HG02943 (cell line): ENCODE results near the gene SETD3.

Experiments used
- ATAC-seq: cut with Tn5 transposase; IDR thresholded peaks from one replicate; pipeline ENCODE4 v1.9.1; 2021; ENCODE audit warnings: mild to moderate bottlenecking, low read depth, moderate library complexity; ENCODE audit not compliant: unreplicated experiment

SETD3 gene

DNA sequence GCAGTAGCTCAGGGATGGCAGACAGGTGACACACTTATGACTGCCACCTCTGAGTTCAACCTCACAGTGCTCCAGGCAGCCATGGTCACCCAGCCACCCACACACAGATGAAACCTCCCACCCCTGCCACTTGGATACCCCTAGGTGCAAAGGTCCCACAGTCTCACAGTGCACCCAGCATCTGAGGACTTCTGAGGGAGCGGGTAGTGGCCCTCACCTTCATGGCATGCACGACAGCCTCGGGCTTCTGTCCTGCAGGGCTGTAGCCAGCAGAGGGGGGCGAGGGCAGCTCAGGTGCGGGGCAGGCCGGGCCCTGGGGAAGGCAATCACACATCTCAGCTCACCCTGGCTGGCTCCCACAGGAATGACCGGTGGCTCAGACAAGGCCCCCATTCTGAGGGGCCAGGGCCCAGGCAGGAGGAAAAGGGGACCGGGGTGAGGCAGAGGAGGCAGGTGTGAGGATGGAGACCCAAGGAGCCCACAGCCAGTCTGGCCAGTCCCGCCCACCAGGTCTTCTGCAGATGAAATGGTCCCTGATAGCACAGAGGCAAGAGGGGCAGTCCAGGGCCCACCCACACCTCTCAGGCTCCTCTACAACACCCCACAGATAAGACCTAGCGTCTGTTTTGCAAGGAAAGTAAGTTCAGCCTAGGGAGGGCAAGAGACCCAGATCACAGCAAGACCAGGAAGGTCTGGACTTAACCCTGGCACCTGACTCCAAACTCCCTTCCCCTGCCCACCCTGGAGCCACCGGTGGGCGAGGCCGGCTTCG lies 36.4 kb upstream of the SETD3 start:
- ATAC-seq, result no peak

DNA sequence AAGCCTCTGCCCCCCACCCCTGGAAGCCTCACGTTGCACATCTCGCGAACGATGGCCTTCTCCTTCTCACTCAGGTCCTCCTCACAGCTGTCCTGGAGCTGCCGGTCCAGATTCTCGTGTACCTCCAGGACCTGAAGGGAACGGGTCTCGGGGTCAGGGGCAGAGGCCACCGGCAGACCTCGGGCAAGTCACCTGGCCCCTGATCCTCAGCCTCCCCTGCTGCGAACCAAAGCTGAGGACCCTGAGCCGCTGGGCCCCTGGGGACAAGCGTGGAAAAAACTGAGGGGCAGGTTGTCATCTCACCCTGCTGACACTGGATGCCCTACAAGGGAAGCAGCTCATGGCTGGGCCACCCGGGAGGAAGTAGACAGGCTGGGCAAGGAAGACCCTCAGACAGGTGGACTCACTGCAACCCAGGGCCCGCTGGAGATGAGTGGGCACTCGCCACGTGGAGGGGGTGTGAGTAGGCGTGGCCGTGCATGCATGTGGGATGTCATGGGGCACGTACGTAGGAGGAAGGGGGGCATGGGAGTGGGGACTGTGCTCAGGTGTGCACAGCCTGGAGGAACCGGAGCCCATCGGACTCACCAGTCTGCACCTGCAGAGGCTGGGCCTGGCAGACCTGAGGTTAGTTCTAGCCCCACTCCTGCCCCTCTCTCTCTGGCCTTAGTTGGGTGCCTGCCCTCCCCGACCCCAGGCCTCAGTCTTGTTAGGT lies 35.7 kb upstream of the SETD3 start:
- ATAC-seq, result no peak

DNA sequence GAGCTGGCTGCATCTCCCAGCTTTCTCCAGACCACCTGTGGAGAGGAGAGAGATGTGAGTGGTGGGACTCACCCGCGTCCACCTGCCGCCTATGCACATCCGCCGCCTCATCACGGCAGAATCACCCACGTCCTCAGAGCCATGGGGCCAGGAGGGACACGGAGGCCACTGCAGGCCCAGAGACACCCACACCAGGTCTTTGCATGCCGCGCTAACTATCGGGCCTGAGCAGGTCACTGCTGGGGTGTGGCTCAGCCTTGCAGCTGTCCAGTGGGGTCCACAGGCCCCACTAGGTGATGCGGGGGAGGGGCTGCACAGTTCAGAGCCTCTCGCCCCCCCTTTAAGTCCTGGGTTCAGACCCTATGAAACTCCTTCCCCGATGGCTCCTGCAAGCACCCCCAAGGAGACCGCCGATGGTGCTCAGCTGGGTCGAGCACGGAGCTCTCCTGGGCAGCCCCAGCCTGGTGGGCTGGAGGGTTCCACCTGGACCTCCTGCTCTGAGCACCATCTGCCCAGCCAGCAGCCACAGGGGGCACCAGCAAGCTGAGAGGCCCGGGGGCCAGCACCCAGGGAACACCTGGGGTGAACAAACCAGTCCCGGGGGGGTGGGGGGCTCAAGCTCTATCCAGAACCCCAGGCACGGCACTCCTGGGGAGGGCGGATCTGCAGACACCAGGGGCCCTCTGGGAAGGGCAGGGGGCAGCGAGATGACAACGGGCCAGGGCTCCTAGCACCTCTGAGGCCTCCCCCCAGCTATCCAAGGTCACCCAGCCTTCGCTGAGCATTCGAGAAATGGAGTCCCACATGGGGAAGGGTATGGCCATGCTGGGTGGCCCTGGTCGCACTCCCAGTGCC lies 34.9 kb upstream of the SETD3 start:
- ATAC-seq, result no peak

DNA sequence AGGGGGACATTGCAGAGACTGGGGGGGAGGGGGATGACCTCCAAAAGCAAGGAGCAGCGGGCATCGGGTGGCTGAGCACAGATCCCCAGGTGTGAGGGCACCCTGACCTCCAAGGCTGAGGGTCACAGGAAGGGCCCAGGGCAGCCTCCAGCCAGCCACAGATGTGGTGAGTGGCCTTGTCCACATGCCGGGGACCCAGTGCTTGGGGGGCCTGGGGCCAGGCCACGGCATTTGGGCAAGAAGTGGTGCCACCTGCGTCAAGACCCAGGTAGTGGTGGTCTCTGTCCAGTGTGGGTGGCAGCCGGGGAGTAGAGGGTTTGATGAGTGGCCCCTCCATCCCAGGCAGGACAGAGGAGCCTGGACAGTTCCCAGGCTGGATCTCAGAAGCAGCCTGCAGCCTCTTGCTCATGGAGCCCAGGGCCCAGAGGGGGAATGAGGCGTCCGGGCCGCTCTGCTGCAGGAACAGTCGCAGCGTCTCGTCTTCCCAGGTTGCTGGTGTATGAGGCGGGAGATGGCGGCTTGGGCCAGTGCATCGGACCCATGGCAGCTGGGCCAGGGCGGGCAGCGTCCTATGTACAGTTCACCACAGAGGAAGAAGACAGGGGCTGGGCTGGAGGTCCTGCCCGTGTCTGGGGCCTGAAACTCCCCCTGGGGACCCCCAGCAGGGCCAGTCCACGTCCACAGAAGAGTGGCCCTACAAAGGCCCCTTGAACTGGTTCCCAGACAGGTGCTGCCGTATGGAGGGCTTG lies 34.1 kb upstream of the SETD3 start:
- no peak for ATAC-seq

DNA sequence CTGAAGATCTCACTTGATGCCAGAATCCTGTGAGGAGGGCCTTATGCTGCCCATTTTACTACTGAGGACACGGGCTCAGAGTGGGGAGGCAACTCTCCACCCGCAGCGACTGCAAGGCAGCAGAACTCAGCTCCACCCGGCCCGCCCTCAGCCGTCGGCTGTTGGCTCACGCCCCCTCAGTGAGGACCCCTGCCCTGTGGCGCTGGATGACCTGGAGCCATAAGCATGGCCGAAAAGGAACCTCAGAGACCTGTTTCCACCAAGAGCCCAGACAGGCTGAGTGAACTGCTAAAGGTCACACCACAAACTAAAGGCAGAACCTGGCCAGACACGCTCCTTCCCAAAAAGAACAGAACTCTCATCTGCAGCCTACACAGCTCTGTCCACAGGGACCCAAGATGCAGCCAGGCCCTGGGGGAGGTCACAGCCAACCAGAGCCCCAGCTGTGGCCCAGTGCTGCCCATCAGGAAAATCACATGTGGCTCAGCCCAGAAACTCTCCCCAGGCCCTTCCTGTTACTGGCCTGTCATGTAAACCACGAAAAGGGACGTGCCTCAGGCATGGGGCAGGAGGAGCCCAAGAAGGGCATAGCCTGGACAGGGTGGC lies 33.4 kb upstream of the SETD3 start:
- no peak for ATAC-seq

DNA sequence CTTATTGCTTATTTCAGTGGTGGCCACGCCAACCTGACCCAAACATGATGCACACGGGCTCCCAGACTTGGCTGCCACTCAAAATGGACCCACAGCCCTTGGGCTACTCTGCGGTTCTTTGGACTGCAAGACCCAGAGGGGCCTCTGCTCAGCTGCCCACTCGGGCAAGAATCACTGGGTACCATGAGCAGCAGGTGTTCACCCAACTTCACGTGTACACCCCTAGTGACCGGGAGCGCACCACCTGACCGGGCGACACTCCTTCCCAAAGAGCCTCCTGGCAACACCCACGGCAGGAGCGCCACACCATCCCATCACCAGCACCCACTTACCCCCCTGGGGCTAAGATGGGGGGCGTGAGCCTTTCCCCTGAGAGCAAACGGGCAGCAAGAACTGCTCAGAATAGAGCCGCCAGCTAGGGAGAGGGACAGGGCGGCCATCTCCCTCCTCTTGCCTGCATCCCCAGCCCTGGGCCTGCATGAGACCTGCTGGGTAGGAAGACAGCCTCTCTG lies 32.6 kb upstream of the SETD3 start:
- ATAC-seq, result no peak

DNA sequence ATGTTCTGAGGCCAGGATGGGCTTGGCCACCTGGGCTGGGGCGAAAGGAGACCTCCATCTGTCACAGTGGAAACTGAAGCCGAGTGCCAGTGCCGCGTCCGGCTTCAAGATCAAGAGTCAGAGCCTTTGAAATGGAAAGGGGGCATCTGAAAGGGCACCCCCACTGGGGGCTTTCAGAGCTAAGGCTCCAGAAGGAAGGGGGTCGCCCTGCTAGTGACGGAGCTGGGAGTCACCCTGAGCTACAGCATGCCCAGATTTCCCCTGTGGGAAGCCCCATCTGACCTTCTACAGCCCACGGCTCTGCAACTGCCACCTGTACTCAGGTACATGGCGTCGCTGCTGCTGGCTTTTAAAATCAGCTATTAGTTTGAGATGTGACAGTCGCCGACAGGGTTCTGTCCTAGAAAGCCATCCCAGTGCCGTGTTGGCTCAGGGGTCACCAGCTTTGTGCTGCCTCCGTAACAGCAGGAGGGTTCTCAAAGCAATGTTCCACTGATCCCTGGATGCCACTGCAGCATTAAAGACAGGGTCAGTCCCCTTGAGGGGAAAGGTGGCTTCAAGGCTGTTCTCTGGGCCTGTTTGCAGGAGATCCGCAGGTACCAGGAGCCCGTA lies 32.0 kb upstream of the SETD3 start:
- ATAC-seq, result no peak

DNA sequence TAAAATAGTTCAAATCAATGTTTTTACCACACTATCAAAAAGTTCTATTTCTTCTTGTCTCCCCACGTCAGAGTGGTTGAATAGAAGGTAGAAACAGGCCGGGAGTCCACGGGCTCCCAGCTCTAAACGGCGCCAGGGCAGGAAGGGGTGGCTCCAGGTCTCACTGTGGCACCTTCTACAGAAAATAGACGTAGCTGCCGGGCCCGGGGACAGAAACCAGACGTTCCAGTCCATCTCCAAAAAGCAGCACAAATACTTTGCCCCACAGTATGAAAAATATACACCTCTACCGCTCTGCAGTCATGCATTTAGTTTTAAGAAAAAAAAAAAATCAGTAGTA lies 31.4 kb upstream of the SETD3 start:
- ATAC-seq, result no peak

DNA sequence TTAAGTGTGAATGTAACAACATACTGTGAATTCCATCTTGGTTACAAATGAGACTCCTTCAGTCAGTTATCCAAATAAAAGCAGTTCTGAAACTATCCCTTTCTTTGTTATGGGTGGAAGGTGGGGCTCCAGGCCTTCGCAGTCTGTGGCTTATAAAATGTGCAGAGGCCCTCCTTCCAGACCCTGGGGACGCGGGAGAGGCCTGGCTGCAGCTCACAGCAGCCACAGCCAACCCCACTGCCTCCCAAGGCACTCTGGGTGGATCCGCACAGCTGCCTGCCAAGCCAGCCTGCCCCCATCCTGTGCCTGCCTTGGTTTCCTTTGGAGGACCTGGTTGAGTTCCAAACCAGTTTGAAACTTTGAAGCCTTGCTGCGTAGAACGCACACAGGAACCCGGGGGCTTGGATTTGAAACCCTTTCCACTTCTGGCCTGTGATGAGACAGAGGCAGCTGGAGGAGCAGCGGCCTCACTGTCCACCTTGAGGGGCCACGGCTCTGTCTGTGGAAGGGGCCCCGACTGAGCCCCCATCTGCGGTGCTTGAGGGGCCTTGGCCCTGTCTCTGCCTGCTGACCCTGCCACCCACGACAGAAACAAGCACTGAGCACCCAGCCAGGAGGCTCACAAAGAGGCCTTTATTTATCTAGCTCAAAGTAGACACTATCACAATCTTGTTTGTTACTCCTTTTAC lies 30.9 kb upstream of the SETD3 start:
- ATAC-seq, result no peak

DNA sequence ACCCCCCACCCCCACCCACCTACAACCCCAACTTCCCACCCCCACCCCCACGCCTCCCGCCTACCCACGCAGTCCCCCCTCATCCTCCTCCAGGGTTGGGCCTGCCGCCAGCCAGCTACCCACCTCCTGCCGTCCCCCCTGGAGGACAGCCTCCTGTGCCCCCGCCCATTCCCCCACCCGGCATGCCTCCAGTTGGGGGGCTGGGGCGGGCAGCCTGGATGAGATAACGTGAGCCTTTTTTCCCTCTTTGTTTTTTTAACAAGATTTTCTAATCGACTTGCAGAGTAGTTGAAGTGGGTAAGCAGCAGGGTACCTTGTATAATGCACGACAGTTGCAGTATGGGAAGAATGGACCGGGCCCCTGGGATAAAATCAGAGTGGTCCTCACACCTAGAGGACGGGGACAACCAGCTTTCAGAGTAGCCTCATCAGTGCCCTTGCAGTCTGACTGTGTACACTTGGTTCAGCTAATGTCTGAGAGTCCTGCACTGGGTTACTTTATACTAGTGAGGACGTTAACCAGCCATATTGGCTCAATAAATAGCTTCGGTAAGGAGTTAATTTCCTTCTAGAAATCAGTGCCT lies 30.0 kb upstream of the SETD3 start:
- ATAC-seq, result no peak

DNA sequence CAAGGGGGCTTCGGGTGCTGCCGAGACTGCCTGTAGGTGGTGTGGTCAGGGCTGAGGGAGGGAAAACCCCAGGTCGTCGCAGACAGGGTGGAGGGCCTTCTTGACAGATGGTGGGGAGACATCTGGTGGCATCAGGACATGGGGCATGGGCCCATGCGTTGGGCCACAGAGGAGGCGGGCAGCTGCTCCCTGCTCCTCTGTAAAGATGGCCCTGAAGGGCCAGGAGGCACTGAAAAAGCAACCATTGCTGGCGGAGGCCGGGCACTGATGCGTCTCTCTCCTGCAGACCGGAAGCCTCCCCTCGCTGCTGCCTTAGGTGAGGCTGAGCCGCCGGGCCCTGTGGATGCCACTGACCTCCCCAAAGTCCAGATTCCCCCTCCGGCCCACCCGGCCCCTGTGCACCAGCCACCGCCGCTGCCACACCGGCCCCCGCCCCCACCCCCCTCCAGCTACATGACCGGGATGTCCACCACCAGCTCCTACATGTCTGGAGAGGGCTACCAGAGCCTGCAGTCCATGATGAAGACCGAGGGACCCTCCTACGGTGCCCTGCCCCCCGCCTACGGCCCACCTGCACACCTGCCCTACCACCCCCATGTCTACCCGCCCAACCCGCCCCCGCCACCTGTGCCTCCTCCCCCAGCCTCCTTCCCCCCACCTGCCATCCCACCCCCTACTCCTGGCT lies 29.4 kb upstream of the SETD3 start:
- ATAC-seq, result no peak

DNA sequence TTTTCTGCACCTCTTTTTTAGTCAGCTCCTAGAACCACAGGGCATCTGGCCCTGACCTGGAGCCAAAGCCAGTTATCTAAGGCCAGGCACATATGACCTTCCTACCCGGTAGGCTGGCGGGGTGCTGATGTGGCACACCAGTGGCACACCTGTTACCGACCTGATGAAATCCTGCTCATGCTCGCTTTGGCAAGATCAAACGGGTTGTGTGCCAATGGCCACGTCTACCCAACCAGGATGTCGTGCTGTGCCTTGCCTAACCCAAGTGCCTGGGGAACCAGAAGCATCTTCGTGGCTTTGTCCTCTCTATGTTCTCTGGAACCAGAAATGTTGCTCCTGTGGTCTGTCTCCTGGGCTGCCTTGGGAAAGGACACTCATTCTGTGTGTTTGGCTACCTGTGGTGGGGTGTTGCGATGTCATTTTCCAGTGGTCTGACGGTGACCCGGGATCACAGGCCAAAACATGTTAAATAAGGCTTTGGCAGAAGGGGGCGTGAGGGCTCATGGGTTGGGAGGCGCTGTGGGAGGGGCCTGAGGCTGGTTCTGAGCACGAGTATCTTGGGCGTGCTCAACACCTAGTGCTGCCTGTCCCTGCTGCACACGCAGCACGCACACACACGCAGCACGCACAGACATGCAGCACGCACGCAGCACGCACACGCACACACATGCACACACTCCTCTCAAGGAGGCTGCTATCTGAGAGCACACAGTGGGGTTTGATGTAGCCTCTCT lies 28.4 kb upstream of the SETD3 start:
- no peak for ATAC-seq

DNA sequence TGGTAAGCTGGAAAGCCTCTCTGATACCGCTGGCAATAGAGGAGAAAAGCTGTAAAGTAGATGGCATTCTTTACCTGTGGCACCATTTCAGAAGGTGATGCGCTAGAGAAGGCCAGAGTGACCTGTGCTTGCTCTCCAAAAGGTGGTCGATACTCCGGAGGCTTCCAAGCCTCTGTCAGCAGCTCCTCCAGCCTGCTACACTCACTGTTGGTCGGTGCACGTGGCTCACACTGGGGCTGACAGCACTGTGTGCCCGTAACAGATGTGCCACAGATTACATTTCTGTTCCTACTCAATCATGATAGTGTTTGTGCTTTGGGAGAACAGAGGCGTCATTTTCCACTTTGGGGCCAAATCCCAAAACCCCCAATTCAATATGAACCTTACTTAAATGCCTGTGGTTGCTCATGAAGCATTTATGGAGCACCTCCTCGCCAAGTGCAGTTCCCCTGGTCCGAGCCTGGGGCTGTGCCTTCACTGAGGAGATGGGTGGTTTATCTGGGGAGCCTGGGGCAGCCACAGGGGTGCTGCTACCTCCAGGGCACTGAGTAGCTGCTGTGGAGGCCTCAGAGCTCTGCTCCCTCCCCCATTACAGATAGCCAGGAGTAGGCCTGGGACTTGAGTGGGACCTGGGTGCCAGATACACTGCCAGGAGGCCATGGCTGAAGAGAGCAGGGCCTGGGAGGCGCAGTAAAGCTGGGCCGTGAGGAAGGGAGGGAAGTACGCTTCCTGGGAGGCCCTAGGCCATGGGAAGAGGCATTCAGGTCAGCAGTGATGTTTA lies 27.4 kb upstream of the SETD3 start:
- ATAC-seq, result no peak

DNA sequence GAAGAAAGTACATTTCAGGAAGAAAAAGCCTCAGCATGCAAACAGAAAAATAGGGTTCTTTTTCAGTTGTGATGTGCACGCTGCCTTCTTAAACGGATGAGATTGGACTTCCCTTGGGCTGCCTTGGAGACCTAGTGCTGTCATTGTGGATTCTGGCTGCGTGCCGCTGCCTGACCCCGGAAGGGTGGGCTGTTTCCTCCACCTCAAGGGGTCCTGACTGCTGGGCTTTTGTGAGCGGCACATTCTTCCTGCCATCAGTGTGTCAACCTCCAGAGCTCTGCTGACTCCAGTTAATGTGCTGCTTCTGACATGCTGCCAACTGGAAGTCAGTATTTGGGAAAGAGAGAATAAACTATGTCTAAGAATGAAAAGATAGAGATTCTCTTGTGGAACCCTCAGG lies 25.6 kb upstream of the SETD3 start:
- no peak for ATAC-seq

DNA sequence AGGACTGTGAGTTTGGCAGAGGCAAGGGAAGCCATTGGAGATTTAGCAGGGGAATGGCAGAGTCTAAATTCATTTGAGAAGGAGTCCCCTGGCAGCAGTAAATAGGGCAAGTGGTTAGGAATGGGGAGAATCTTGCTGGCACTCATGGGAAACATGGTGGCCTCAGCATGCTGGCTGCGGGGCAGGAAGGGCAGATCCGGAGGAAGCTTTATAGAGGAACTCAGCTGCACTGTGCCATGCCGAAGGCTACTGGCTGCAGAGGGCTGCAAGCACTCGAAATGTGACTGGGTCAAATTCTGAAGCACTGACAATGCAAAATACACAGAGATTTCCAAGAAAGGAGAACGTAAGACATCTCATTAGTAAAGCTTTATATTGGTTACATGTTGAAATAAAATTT lies 24.4 kb upstream of the SETD3 start:
- ATAC-seq, result no peak

DNA sequence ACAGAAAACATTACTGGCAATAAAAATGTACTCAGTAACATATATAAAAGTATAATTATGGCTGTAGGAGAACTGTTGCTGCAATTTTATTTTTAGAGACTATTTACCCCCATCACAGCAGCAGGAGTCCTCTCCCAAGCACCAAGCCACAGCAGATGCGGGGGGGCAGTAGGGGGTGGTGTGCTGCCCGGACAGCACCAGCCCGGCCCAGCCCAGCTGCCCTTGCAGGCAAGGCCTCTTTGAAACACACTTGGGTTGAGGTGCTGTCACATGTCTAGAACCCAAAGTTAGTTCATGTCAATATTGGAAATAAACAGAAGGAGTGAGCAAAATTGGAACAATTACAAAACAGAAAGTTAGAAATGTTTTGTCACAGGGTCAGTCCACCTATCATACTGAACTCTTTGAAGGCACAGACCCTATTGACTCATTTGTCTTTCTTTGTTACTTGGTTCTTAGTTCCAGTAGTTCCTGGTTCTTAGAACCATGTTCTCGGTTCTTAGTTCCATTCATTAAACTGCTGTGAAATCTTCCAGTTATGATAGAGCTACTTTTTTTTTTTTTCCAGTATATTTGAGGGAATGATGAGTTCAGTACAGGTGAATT lies 23.3 kb upstream of the SETD3 start:
- ATAC-seq, result no peak
